Adrenal gland (tissue), 12 donors: ENCODE data around the gene CEP70. TPM values are rescaled to one million over a fixed set of nuclear protein-coding genes. Genes with fewer than 3 reads are reported as not detected.
"Not testable (repeated sequence)": the region's sequence is repeated elsewhere in the genome, so short reads cannot be mapped to it uniquely, and the experiment has no call there.

ENCODE experiments used
- DNase-seq, 7 donors: peaks; one replicate each; pipeline ENCODE4 v3.0.0-alpha.2; 2019 to 2020
- H3K27ac ChIP-seq, 5 donors: fragments of 200-600 bp; sonication (generic) in 4 of 5; 1 replicate in 3 of 5; 2 replicates in 2 of 5; pipeline versions ENCODE4 v1.5.1 to v1.8.0; 2016 to 2020; ENCODE audit warnings: mild to moderate bottlenecking in 1 of 5
- H3K27me3 ChIP-seq: fragments of 200-600 bp; 2 replicates; pipeline ENCODE4 v1.8.0; 2021
- H3K36me3 ChIP-seq, 2 donors: fragments of 200-600 bp; replicated peaks in 1 of 2; 1 replicate in 1 of 2; 2 replicates in 1 of 2; pipeline versions ENCODE4 v1.5.1 to v1.8.0; 2018 to 2022
- H3K4me1 ChIP-seq, 2 donors: fragments of 200-600 bp; replicated peaks in 1 of 2; 1 replicate in 1 of 2; 2 replicates in 1 of 2; pipeline versions ENCODE4 v1.5.1 to v1.8.0; 2018 to 2021
- H3K4me3 ChIP-seq, 4 donors: fragments of 200-600 bp; sonication (generic) in 3 of 4; one replicate each; pipeline ENCODE4 v1.5.1; 2016 to 2018
- H3K9me3 ChIP-seq, 3 donors: fragments of 200-600 bp; sonication (generic) in 1 of 3; replicated peaks in 1 of 3; 1 replicate in 2 of 3; 2 replicates in 1 of 3; pipeline versions ENCODE4 v1.5.1 to v1.8.0; 2016 to 2021
- POLR2A ChIP-seq, 2 donors: fragments of 450-650 bp; IDR thresholded peaks; one replicate each; pipeline ENCODE4 v1.6.1; 2017; ENCODE audit warnings: antibody characterized with exemption in 2 of 2, mild to moderate bottlenecking in 2 of 2, moderate library complexity in 1 of 2
- WGBS, 4 donors: extraction: QIAGEN DNeasy Blood & Tissue Kit in 2 of 4; methylation state at CpG; one replicate each; pipeline versions ENCODE4 v1.1.5 to v1.1.7; 2013 to 2017; 5-methylcytosine and 5-hydroxymethylcytosine counted together
- intact Hi-C, 2 donors: fragments of 100-400 bp; cut with DNase I; formaldehyde crosslinking; loops; one replicate each; pipeline versions ENCODE4 v1.14.1 to v1.15.0; 2022 to 2023
- polyA plus RNA-seq, 3 donors: library from polyadenylated mRNA; stranded (reverse); fragments of 200-250 nt in 2 of 3; fragments of 350-450 nt in 1 of 3; fragmentation: Illumina TruSeq in 1 of 3; extraction: RNeasy Lipid Tissue Mini Kit (QIAGEN cat#74804) in 1 of 3; gene quantifications; one replicate each; pipeline ENCODE4 v1.2.3, GENCODE V29; 2013 to 2014
- total RNA-seq, 9 donors: library from RNA; depleted of rRNA in 4 of 9; stranded (reverse); fragments of >200 nt in 4 of 9; fragments of 120-200 nt in 1 of 9; fragmentation: NEBNext Ultra II Directional in 1 of 9; extraction: Animal tissue kit (Norgen Biotek cat#: 25700) in 1 of 9; gene quantifications; one replicate each; pipeline versions ENCODE4 v1.1.0 to v1.2.4, GENCODE V29; 2013 to 2023
- TF ChIP-seq, protein P1 (sequence below), 6 experiments: fragments of 450-650 bp in 4 of 6; fragments of 200-600 bp in 2 of 6; sonication (generic) in 1 of 6; IDR thresholded peaks; 1 replicate in 5 of 6; 2 replicates in 1 of 6; pipeline versions ENCODE4 v1.5.1 to v1.8.0; 2016 to 2021; ENCODE audit warnings: antibody characterized with exemption in 6 of 6, mild to moderate bottlenecking in 2 of 6, moderate library complexity in 1 of 6
- donor health status: healthy with polysubstance abuse.
- donor health status: Bipolar disorder and iron deficiency.
- donor health status: DM: yes; HTN: yes; CAD: no.
- donor health status: DM: no; HTN: no; CAD: no.
- donor health status: DM: no; HTN: no; CAD: no.
- donor health status: DM: yes; HTN: yes; CAD: no.

The CEP70 gene
- total and polyA plus RNA-seq, 12 donors = 7.8 to 26.9 (median 16.4) TPM

DNA sequence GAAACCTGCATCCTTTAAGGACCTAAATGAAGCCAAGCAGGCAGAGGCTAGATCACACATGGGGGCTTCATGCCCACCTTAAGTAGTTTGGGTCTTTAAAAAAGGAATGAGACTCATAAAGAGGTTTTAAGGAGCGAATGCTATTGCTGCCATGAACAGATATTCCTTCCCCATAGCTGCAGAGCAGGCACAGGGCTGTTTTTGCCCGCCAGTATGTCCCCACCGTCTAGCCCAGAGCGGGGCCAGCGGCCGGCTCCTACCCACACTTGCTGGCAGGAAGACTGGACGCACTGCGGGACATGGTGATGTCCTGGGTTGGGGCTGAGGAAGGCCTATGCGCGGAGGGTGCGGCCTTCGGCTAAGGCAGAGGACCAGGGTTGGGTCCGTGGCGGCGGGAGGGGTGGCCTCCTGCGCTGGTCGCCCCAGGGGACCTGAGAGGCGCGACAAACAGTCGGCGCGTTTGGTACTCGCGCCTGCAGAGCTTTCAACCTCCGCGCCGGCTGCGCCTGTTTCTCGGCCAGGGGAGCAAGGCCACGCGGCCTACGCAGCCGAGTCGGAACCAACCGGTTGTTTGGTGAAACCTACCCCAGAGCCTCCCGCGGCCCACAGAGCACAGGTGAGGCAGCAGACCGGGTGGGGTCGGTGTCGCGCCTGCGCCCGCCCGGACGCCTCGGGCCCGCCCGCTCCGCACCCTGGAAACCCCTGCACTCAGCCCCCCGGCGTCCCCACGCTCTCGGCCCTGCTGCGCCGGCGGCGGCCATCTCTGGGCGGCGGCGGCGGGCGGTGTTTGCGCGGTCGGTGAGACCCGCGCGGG is 14.5 kb upstream of the CEP70 start, which contains the start of gene FAIM:
Gene FAIM (plus strand): TSS at position 450 of the 814 bp plus-strand sequence. CDS start 10,956 bp downstream, outside the sequence.
- Histone ChIP-seq H3K27ac (peak within 1 kb of the TSS; percentile 59 to 99 (median 97)), H3K36me3 (no peaks in the 10 kb centered on the region), H3K4me3 (peak within 1 kb of the TSS; percentile 3 to 99 (median 78)), H3K9me3 (no peaks in the 10 kb centered on the region), H3K4me1 (peaks cover 0 to 10% of the 10 kb centered on the region in 2 donors), H3K27me3 (no peaks in the 10 kb centered on the region)
- WGBS, 4 donors = 2 to 88% (median 2%) methylated on average over 1 to 68 of the region's 68 CpGs
- peak; percentile 34 to 46 for TF ChIP-seq POLR2A (IDR thresholded peaks at IDR 0.05)
- TF ChIP-seq, protein P1, sequence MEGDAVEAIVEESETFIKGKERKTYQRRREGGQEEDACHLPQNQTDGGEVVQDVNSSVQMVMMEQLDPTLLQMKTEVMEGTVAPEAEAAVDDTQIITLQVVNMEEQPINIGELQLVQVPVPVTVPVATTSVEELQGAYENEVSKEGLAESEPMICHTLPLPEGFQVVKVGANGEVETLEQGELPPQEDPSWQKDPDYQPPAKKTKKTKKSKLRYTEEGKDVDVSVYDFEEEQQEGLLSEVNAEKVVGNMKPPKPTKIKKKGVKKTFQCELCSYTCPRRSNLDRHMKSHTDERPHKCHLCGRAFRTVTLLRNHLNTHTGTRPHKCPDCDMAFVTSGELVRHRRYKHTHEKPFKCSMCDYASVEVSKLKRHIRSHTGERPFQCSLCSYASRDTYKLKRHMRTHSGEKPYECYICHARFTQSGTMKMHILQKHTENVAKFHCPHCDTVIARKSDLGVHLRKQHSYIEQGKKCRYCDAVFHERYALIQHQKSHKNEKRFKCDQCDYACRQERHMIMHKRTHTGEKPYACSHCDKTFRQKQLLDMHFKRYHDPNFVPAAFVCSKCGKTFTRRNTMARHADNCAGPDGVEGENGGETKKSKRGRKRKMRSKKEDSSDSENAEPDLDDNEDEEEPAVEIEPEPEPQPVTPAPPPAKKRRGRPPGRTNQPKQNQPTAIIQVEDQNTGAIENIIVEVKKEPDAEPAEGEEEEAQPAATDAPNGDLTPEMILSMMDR (IDR thresholded peaks at IDR 0.05) = no peak
- intact Hi-C loops = loop anchor here in 1 of 2 donors (5.0 to 10.0 kb wide), 2 partner anchors 226 to 309 kb away; partner anchors contain the start of gene PIK3CB
- peak; percentile 70 to 86 (median 80) for DNase-seq

DNA sequence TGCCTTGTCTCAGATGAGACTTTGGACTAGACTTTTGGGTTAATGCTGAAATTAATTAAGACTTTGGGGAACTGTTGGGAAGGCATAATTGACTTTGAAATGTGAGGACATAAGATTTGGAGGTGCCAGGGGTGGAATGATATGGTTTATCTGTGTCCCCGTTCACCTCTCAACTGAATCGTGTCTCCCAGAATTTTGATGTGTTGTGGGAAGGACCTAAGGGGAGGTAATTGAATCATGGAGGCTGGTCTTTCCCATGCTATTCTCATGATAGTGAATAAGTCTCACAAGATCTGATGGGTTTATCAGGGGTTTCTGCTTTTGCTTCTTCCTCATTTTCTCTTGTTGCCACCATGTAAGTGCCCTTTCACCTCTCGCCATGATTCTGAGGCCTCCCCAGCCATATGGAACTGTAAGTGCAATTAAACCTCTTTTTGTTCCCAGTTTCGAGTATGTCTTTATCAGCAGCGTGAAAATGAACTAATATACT is 10.1 kb upstream of the CEP70 start:
- not testable (repeated sequence) for H3K9me3 ChIP-seq, H3K4me1 ChIP-seq, H3K27me3 ChIP-seq, H3K4me3 ChIP-seq, DNase-seq, H3K36me3 ChIP-seq, H3K27ac ChIP-seq
- WGBS, 4 donors = 92 to 96% (median 95%) methylated on average over 5 of the region's 5 CpGs
- intact Hi-C loops = loop anchor here in 1 of 2 donors (10.0 kb wide), 1 partner anchor 231 kb away; the partner anchor contains the start of gene PIK3CB

- not testable (repeated sequence) for H3K27me3 ChIP-seq, H3K36me3 ChIP-seq, H3K4me1 ChIP-seq, DNase-seq, H3K27ac ChIP-seq, H3K4me3 ChIP-seq, H3K9me3 ChIP-seq
- 65 to 80% (median 72%) methylated on average over 2 of the region's 2 CpGs for WGBS, 4 donors
- intact Hi-C loops = loop anchor here in 1 of 2 donors (10.0 kb wide), 1 partner anchor 233 kb away; the partner anchor contains the start of gene PIK3CB
These were observed 7.6 kb upstream of the CEP70 start for GRCh38 chr3:138601661-138602060.

GRCh38 chr3:138600100-138600745 is 6.2 kb upstream of the CEP70 start:
- DNase-seq = no peak
- Histone ChIP-seq H3K4me3 (no peak overlapping the region), H3K4me1 (no peaks in the 10 kb centered on the region), H3K27me3 (no peaks in the 10 kb centered on the region), H3K27ac (no peak overlapping the region), H3K36me3 (no peaks in the 10 kb centered on the region), H3K9me3 (no peaks in the 10 kb centered on the region)
- 76 to 81% (median 79%) methylated on average over 8 of the region's 8 CpGs for WGBS, 4 donors
- TF ChIP-seq, protein P1 (IDR thresholded peaks at IDR 0.05) = no peak
- no peak for TF ChIP-seq POLR2A (IDR thresholded peaks at IDR 0.05)
- intact Hi-C loops = loop anchor here in 1 of 2 donors (10.0 kb wide), 1 partner anchor 235 kb away; the partner anchor contains the start of gene PIK3CB

DNA sequence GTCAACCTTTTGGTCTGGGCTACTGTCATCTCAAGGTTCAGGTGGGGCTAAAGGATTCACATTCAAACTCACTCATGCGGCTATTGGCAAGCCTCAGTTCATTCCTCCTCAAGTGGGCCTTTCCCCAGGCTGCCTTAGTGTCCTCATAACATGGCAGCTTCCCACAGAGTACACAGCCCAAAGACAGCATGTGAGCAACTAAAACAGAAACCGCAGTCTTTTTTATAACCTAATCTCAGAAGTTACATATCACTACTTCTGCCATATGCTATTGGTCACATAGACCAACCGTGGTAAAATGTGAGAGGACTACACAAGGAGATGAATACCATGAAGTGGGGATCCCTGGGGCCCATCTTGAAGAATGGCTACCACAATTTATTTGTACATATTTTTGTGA is 4.5 kb upstream of the CEP70 start:
- H3K4me1 ChIP-seq = peaks cover 0 to 3% of the 10 kb centered on the region in 2 donors
- no peaks in the 10 kb centered on the region for H3K27me3 ChIP-seq
- intact Hi-C loops = no loop called here
- H3K36me3 ChIP-seq = no peaks in the 10 kb centered on the region
- no peak for DNase-seq
- H3K9me3 ChIP-seq = no peaks in the 10 kb centered on the region
- H3K4me3 ChIP-seq = no peak overlapping the region
- no peak for TF ChIP-seq POLR2A (IDR thresholded peaks at IDR 0.05)
- TF ChIP-seq, protein P1 (IDR thresholded peaks at IDR 0.05) = no peak
- no peak overlapping the region for H3K27ac ChIP-seq
- 91 to 99% (median 96%) methylated on average over 3 of the region's 3 CpGs for WGBS, 4 donors

GRCh38 chr3:138597186-138597976 is 3.3 kb upstream of the CEP70 start:
- intact Hi-C loops, H3K27ac ChIP-seq, H3K36me3 ChIP-seq, H3K27me3 ChIP-seq, H3K9me3 ChIP-seq, DNase-seq, H3K4me3 ChIP-seq: not testable (repeated sequence)
- 82 to 88% (median 86%) methylated on average over 6 of the region's 6 CpGs for WGBS, 4 donors
- peaks cover 5 to 11% of the 10 kb centered on the region in 2 donors for H3K4me1 ChIP-seq
